Measurements from ENCODE around the gene LATS2.

Gene LATS2

DNA sequence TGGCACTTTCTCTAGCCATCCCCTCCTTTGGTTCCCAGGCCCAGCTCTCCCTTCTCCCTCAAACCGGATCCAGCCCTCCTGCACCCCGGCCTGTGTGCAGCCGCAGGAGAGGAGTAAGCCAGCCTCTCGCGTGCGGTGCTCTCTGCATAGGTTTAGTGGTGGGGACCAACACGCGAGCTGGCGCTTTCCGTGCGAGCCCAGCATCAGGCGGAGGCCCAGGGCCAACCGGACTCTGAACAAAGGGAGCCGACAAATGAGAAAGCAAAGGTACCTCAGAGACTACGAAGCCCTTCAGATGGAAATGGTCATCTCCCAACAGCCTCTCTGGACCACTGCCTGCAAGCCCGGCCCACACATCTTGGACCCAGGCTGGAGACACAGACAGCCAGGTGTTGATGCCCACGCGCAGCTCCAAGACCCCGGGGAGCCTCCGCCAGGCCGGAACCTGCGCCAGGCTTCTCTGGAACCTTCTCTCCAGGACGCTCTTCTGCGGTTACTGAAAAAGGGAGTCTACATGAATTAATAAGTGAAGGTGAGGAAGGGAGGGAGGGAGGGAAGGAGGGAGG lies 16.5 kb upstream of the LATS2 start:
- no peaks in the 10 kb centered on the region for H3K79me2 ChIP-seq (ENCODE audit: low read length)
- H3K4me1 ChIP-seq (ENCODE audit: low read length): no peaks in the 10 kb centered on the region
- TF ChIP-seq, protein P1, sequence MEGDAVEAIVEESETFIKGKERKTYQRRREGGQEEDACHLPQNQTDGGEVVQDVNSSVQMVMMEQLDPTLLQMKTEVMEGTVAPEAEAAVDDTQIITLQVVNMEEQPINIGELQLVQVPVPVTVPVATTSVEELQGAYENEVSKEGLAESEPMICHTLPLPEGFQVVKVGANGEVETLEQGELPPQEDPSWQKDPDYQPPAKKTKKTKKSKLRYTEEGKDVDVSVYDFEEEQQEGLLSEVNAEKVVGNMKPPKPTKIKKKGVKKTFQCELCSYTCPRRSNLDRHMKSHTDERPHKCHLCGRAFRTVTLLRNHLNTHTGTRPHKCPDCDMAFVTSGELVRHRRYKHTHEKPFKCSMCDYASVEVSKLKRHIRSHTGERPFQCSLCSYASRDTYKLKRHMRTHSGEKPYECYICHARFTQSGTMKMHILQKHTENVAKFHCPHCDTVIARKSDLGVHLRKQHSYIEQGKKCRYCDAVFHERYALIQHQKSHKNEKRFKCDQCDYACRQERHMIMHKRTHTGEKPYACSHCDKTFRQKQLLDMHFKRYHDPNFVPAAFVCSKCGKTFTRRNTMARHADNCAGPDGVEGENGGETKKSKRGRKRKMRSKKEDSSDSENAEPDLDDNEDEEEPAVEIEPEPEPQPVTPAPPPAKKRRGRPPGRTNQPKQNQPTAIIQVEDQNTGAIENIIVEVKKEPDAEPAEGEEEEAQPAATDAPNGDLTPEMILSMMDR (IDR thresholded peaks at IDR 0.05; ENCODE audit: low read depth, low read length): no peak
- no peak for TF ChIP-seq EZH2phosphoT487 (IDR thresholded peaks at IDR 0.05; ENCODE audit: low read depth)
- no peak overlapping the region for H3K4me2 ChIP-seq (ENCODE audit: low read length)
- H3K36me3 ChIP-seq (replicated peaks; ENCODE audit: low read depth, low read length): no peaks in the 10 kb centered on the region
- no peak overlapping the region for H3K27ac ChIP-seq (ENCODE audit: low read length)
- 0 out of 2 replicates have a peak, but pooled peaks cover 9% of the 10 kb centered on the region for H3K27me3 ChIP-seq (ENCODE audit: low read depth, low read length)
- no peak overlapping the region for H3K9ac ChIP-seq (ENCODE audit: low read length)
- H3K9me3 ChIP-seq (ENCODE audit: insufficient read depth, low read length): no peaks in the 10 kb centered on the region
- no peaks in the 10 kb centered on the region for H4K20me1 ChIP-seq (ENCODE audit: insufficient read depth, low read length)
- no peak overlapping the region for H2AFZ ChIP-seq (ENCODE audit: low read depth, low read length)
- no peak overlapping the region for H3K4me3 ChIP-seq (ENCODE audit: low read length)

- Histone ChIP-seq H3K9ac (ENCODE audit: low read length) (no peak overlapping the region), H3K4me3 (ENCODE audit: low read length) (no peak overlapping the region), H3K27me3 (ENCODE audit: low read depth, low read length) (0 out of 2 replicates have a peak, but pooled peaks cover 9% of the 10 kb centered on the region), H2AFZ (ENCODE audit: low read depth, low read length) (no peak overlapping the region), H3K36me3 (replicated peaks; ENCODE audit: low read depth, low read length) (no peaks in the 10 kb centered on the region), H4K20me1 (ENCODE audit: insufficient read depth, low read length) (no peaks in the 10 kb centered on the region), H3K79me2 (ENCODE audit: low read length) (no peaks in the 10 kb centered on the region), H3K27ac (ENCODE audit: low read length) (no peak overlapping the region), H3K9me3 (ENCODE audit: insufficient read depth, low read length) (no peaks in the 10 kb centered on the region), H3K4me1 (ENCODE audit: low read length) (no peaks in the 10 kb centered on the region), H3K4me2 (ENCODE audit: low read length) (no peak overlapping the region)
- no peak for TF ChIP-seq EZH2phosphoT487 (IDR thresholded peaks at IDR 0.05; ENCODE audit: low read depth)
- TF ChIP-seq, protein P1 (IDR thresholded peaks at IDR 0.05; ENCODE audit: low read depth, low read length): no peak
These were observed 15.8 kb upstream of the LATS2 start for GRCh38 chr13:21077076-21077787.

- Histone ChIP-seq H3K36me3 (replicated peaks; ENCODE audit: low read depth, low read length) (no peaks in the 10 kb centered on the region), H2AFZ (ENCODE audit: low read depth, low read length) (no peak overlapping the region), H3K27me3 (ENCODE audit: low read depth, low read length) (0 out of 2 replicates have a peak, but pooled peaks cover 9% of the 10 kb centered on the region), H3K4me1 (ENCODE audit: low read length) (no peaks in the 10 kb centered on the region), H3K9me3 (ENCODE audit: insufficient read depth, low read length) (no peaks in the 10 kb centered on the region), H3K4me3 (ENCODE audit: low read length) (peak overlapping the region; percentile 10; the same call in 1 of the 2 replicates), H4K20me1 (ENCODE audit: insufficient read depth, low read length) (no peaks in the 10 kb centered on the region), H3K4me2 (ENCODE audit: low read length) (no peak overlapping the region), H3K79me2 (ENCODE audit: low read length) (no peaks in the 10 kb centered on the region), H3K9ac (ENCODE audit: low read length) (no peak overlapping the region), H3K27ac (ENCODE audit: low read length) (no peak overlapping the region)
- TF ChIP-seq, protein P1 (IDR thresholded peaks at IDR 0.05; ENCODE audit: low read depth, low read length): no peak
- no peak for TF ChIP-seq EZH2phosphoT487 (IDR thresholded peaks at IDR 0.05; ENCODE audit: low read depth)
These were observed 14.9 kb upstream of the LATS2 start for GRCh38 chr13:21076253-21076652.

- Histone ChIP-seq H3K9ac (ENCODE audit: low read length) (no peak overlapping the region), H3K4me3 (ENCODE audit: low read length) (peak overlapping the region; percentile 25; the same call in 1 of the 2 replicates), H2AFZ (ENCODE audit: low read depth, low read length) (no peak overlapping the region), H3K27ac (ENCODE audit: low read length) (no peak overlapping the region), H3K4me2 (ENCODE audit: low read length) (peak overlapping the region; percentile 31), H4K20me1 (ENCODE audit: insufficient read depth, low read length) (no peaks in the 10 kb centered on the region), H3K36me3 (replicated peaks; ENCODE audit: low read depth, low read length) (no peaks in the 10 kb centered on the region), H3K79me2 (ENCODE audit: low read length) (no peaks in the 10 kb centered on the region), H3K9me3 (ENCODE audit: insufficient read depth, low read length) (no peaks in the 10 kb centered on the region), H3K4me1 (ENCODE audit: low read length) (no peaks in the 10 kb centered on the region), H3K27me3 (ENCODE audit: low read depth, low read length) (0 out of 2 replicates have a peak, but pooled peaks cover 9% of the 10 kb centered on the region)
- TF ChIP-seq EZH2phosphoT487 (IDR thresholded peaks at IDR 0.05; ENCODE audit: low read depth): no peak
- TF ChIP-seq, protein P1 (IDR thresholded peaks at IDR 0.05; ENCODE audit: low read depth, low read length): no peak
These were observed 14.2 kb upstream of the LATS2 start for GRCh38 chr13:21075379-21076249.
